8988T (cell line): ENCODE data around the gene TBCD.
"Not testable (repeated sequence)": the region's sequence is repeated elsewhere in the genome, so short reads cannot be mapped to it uniquely, and the experiment has no call there.

Experiments
- DNase-seq: peaks from one replicate; pipeline ENCODE4 v3.0.0; 2011

TBCD gene

DNA sequence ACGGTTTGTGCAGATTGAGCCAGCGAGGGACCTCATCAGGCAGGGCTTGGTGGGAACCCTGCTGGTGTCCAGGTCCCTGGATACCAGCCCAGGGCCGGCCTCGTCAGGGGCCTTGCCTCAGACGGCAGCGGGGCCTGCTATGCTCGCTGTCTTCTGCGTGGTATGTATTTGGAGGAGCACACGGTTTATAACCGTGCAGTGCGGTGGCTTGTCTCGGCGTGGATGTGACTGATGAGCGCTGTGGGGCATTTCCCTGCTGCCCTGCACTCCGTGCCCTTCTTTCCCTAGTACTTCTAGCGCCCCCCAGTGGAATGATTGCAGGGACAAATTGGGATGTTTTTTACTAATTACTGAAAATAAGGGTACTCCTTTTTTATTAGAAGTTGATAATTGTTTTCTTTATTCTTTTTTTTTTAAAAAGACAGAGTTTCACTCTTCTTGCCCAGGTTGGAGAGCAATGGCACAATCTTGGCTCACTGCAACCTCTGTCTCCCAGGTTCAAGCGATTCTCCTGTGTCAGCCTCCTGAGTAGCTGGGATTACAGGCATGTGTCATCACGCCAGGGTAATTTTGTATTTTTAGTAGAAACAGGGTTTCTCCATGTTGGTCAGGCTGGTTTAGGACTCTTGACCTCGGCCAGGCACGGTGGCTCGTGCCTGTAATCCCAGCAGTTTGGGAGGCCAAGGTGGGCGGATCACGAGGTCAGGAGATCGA, 15.3 kb downstream of the TBCD start:
- no peak for DNase-seq

DNA sequence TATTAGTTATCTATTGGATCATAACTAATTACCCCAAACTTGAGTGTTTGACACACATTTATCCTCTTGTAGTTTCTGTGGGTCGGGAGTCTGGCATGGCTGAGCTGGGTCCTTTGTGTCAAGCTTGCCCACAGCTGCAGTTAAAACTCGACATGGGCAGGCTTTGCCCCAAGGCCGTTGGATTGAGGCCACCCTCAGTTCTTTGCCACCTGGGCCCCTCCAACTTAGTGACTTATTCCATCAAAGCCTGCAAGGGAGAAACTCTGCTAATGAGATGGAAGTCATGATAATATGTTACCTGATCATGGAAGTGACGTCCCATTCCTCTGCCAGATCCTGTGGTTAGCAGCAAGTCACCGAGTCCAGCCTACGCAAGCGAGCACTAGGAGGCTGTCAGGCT, 17.2 kb downstream of the TBCD start:
- DNase-seq: no peak

- no peak for DNase-seq
These were observed 20.2 kb downstream of the TBCD start for GRCh38 chr17:82772026-82772425.

- DNase-seq: not testable (repeated sequence)
These were observed 22.6 kb downstream of the TBCD start for GRCh38 chr17:82774456-82774855.

- DNase-seq: peak; percentile 90
These were observed 23.3 kb downstream of the TBCD start for GRCh38 chr17:82775001-82775823.

DNA sequence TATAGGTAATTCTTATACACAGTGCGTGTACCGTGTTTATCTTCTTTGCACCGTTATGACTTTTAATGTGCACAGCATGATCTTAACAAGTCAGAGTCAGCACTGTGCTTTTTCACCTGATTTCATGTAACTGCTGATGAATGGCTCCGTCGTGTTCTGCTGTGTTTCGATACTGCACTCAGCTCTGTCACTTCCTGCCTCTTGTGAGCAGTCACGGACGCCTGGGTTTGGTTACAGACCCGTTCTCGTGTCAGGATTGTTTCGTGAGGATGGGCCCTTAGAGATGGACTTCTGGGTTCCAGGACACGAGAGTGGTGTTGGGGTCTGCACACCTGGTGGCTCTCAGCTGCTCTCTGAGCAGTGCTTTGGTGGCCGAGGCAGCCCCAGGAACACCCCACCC, 24.6 kb downstream of the TBCD start:
- no peak for DNase-seq

DNA sequence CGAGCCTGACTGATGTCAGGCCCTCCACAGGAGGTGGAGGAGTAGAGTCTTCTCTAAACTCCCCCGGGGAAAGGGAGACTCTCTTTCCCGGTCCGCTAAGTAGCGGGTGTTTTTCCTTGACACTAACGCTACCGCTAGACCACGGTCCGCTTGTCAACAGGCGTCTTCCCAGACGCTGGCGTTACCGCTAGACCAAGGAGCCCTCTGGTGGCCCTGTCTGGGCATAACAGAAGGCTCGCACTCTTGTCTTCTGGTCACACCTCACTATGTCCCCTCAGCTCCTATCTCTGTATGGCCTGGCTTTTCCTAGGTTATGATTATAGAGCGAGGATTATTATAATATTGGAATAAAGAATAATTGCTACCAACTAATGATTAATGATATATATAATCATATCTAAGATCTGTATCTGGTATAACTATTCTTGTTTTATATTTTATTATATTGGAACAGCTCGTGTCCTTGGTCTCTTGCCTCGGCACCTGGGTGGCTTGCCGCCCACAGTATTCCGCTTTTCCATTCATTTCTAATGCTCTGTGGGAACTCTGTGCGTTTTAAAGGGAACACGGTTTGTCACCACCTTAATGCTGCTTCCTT, 26.0 kb downstream of the TBCD start:
- DNase-seq: not testable (repeated sequence)

DNA sequence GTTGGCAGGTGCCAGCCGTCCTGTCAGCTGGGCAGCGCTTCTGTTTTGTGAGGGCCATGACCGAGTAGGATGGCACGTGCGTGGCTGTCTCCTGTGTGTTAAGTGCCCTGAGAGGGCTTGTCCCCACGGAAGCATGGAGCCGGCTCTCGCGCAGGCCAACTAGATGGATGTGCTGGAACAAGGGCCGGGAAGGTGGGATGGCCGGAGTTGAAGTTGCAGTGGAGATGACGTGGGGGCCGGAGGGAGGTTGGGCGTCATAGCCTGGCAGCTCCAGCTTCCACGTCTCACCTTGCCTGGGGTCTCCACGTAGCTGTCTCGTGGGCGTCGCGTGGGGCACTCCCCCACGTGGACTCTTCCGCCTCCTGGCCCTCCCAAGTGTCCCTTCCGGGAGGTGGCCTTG, 27.7 kb downstream of the TBCD start:
- DNase-seq: no peak

DNA sequence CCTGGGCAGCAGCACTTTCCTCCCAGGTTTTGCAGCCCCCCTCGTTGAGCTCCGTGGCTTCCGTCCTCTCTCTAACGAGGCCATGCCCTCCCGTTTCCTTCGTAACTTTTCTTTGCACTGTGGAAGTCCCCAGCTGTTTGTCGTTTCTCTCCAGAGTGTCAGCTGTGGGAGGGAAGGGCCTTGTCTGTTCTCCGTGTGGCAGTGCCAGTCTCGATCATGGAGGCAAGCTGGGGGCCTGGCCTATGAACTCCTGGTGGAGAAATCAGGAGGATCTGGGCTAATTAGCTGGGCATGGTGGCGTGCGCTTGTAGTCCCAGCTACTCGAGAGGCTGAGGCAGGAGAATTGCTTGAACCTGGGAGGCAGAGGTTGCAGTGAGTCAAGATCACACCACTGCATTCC, 28.3 kb downstream of the TBCD start:
- DNase-seq: no peak

DNA sequence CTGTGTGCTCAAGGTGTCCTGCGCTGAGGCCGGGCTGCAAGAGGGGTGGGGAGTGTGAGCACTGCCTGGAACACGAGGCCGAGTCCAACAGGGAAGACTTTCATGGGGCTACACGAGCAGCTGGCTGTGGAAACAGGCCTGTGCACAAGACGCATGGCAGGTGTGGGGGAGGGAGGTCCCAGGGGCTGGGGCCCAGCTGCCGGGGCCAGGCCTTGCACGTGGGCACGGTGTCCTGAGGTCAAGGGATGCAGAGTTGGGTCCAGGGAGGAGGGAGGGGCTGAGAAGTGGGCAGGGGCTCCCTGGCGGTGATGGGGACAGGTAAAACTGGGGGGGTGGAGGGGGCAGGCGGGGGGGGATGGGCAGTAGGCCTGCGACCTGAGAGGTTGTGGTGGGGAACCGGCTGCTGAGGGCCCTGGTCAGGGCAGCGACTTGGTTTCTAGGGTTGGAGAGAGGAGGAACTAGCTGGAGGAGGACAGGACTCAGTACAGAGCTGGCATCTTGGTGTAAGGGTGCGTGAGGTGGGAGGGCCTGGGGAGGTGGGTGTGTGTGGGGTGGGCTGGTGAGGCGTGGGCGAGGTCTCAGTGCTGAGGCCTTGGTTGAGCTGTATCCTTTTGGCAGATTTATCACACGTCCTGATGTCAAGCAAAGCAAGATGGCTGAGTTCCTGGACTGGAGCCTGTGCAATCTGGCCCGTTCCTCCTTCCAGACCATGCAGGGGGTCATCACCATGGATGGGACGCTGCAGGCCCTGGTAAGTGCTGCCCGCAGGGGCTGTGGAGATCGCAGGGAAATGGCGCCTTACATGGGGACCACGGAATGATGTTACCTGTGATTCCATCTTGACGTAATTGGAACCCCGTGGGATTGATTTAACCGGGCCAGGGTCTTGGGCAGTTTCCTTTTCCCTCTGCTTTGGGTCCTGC, 29.4 kb downstream of the TBCD start:
- no peak for DNase-seq

GRCh38 chr17:82781894-82782274, 30.0 kb downstream of the TBCD start:
- DNase-seq: peak; percentile 93

- DNase-seq: no peak
These were observed 30.9 kb downstream of the TBCD start for GRCh38 chr17:82782657-82783207.

DNA sequence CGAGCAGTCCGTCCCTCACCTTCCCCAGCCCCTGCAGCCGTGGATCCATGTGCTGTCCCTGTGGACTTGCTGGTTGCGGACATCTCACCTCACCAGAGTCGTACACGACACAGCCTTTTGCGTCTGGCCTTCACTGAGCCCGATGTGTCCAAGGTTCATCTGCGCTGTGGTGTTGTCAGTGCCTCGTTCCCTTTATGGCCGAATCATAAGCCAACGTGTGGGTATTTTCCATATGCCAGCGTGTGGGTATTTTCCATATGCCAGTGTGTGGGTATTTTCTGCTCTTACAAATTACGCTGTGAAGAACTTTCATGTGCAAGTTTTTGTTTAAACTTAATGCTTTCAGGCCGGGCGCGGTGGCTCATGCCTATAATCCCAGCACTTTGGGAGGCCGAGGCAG, 31.6 kb downstream of the TBCD start:
- no peak for DNase-seq

- not testable (repeated sequence) for DNase-seq
These were observed 33.7 kb downstream of the TBCD start for GRCh38 chr17:82785581-82785980.

DNA sequence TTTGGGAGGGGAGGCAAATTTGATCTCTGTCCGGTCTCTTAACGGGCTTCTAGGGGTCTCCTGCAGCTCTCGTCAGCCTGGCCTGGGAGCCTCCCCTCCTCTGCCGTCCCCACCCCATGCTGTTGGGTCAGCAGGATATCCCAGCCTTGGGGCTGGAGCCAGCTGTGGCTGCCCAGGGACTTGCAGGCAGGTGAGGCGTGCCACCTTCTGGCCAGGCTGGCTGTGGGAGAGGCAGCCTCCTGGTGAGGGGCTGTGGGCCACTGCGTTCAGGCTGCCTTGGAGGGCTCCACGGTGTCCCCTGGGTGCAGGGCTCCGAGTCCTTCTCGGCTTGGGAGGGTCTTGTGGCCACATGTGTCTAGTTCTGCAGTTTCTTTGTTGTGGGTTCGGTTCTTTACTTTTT, 34.6 kb downstream of the TBCD start:
- DNase-seq: no peak

DNA sequence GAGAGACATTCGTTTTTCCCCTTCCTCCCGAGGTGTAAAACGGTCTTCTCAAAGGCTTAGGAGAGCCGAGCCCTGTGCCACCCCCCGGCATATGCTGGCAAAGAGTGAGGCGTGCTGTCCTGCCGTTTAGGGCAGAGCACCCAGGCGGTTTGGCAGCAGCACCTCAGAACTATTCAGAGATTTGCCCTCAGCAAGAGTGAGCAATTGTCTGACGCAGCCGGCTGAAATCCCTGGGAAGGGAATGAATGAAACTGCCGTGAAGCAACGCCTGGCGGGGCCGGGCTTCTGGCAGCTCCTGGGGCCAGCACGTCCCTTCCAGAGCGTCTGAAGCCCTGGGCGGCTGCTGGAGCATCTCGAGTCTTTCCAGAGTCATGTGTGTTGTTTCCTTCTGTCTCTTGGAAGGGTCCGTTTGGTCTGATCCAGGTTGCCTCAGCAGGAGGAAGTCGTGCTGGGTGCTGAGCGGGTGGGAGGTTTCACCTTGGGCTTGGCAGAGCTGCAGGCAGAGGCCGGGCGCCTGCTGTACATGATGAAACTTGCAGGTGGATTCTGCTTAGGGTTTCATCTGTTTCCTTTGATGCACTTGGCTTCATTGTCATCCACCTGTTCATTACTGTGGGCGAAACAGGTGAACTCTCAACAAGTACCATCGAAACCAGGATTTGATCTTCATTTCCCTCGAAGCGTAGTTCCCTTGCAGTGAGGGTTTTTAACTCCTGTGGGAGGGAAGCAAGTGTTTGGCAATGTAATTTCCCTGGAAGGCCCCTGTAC, 35.4 kb downstream of the TBCD start:
- DNase-seq: no peak

- no peak for DNase-seq
These were observed 36.5 kb downstream of the TBCD start for GRCh38 chr17:82788206-82789001.

DNA sequence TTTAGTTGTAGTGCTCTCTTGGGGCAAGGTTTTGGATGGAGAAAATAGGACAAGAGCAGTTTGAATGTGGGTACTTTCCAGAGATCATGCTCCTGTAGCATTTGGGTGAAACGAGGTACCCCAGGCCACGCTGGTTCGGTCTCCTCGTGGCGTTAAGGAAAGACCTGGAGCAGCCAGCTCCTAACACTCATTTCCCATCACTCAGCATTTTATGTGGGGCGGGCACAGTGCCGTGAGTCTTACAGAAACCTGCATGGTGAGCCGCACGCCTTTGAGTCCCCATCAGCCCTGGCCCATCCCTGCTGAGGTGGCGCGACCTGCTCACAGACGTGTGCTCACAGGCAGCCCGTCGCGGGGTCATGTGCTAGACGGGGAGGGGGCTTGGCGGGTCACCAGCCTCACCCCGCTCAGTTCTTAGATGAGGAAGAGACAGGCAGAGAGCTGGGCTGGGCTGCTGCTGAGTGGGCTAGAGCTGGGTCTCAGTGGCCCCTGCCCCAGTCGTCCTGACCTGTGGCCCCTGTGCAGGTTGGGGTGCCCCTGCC, 37.3 kb downstream of the TBCD start:
- DNase-seq: no peak

- DNase-seq: no peak
These were observed 37.9 kb downstream of the TBCD start for GRCh38 chr17:82789806-82790205.

GRCh38 chr17:82790391-82790790, 38.5 kb downstream of the TBCD start:
- DNase-seq: no peak

- DNase-seq: no peak
These were observed 39.7 kb downstream of the TBCD start for GRCh38 chr17:82791532-82791931.
